SK-N-SH treated with all-trans-retinoic acid at 6 μM for 48 hours (cell line): ENCODE results near the gene SNU13.
"Not testable (repeated sequence)": the region's sequence is repeated elsewhere in the genome, so short reads cannot be mapped to it uniquely, and the experiment has no call there.

Experiments used
- ATAC-seq: fragments of 200-7000 bp; cut with Tn5 transposase; 3 replicates; pipeline ENCODE4 v1.9.1; 2020; ENCODE audit warnings: mild to moderate bottlenecking, moderate library complexity
- ARNTL ChIP-seq: fragments of 450-650 bp; formaldehyde crosslinking; IDR thresholded peaks from 2 replicates; pipeline ENCODE4 v1.5.0; 2020; ENCODE audit warnings: low read depth, mild to moderate bottlenecking, moderate library complexity, borderline replicate concordance
- BACH2 ChIP-seq: fragments of 250-450 bp; sonication (Bioruptor Pico); IDR thresholded peaks from 2 replicates; pipeline ENCODE4 v1.9.0; 2021; ENCODE audit warnings: mild to moderate bottlenecking, borderline replicate concordance
- CREB5 ChIP-seq: fragments of 250-450 bp; sonication (Bioruptor Pico); IDR thresholded peaks from 2 replicates; pipeline ENCODE4 v1.5.1; 2020; ENCODE audit warnings: low read depth, mild to moderate bottlenecking, moderate library complexity
- CSDC2 ChIP-seq: fragments of 250-450 bp; sonication (Bioruptor Pico); IDR thresholded peaks from 2 replicates; pipeline ENCODE4 v1.5.0; 2020; ENCODE audit warnings: mild to moderate bottlenecking, moderate library complexity
- CSRNP3 ChIP-seq: fragments of 250-450 bp; sonication (Bioruptor Pico); IDR thresholded peaks from 2 replicates; pipeline ENCODE4 v1.5.1; 2021; ENCODE audit warnings: mild to moderate bottlenecking, moderate library complexity
- ESRRG ChIP-seq: fragments of 250-450 bp; sonication (Bioruptor Pico); IDR thresholded peaks from 2 replicates; pipeline ENCODE4 v1.6.1; 2021; ENCODE audit warnings: mild to moderate bottlenecking
- ISL1 ChIP-seq: fragments of 250-450 bp; sonication (Bioruptor Pico); IDR thresholded peaks from 2 replicates; pipeline ENCODE4 v2.1.2; 2022; ENCODE audit warnings: mild to moderate bottlenecking, moderate library complexity
- OSR1 ChIP-seq: fragments of 250-450 bp; sonication (Bioruptor Pico); IDR thresholded peaks from 2 replicates; pipeline ENCODE4 v1.8.0; 2022; ENCODE audit warnings: moderate library complexity, mild to moderate bottlenecking, inconsistent platforms
- PATZ1 ChIP-seq: fragments of 250-450 bp; sonication (Bioruptor Pico); IDR thresholded peaks from 2 replicates; pipeline ENCODE4 v1.8.0; 2020; ENCODE audit warnings: mild to moderate bottlenecking, moderate library complexity, borderline replicate concordance
- POU6F1 ChIP-seq: fragments of 250-450 bp; sonication (Bioruptor Pico); IDR thresholded peaks from 2 replicates; pipeline ENCODE4 v1.8.0; 2021; ENCODE audit warnings: low read depth, mild to moderate bottlenecking, moderate library complexity, borderline replicate concordance
- PPARA ChIP-seq: fragments of 250-450 bp; sonication (Bioruptor Pico); IDR thresholded peaks from 2 replicates; pipeline ENCODE4 v1.5.0; 2020; ENCODE audit warnings: mild to moderate bottlenecking, borderline replicate concordance
- RARB ChIP-seq: fragments of 250-450 bp; sonication (Bioruptor Pico); IDR thresholded peaks from 2 replicates; pipeline ENCODE4 v1.8.0; 2021; ENCODE audit warnings: mild to moderate bottlenecking, moderate library complexity
- TCF4 ChIP-seq: fragments of 250-450 bp; sonication (Bioruptor Pico); IDR thresholded peaks from 2 replicates; pipeline ENCODE4 v1.8.0; 2021; ENCODE audit warnings: mild to moderate bottlenecking, moderate library complexity, borderline replicate concordance
- TOX ChIP-seq: fragments of 250-450 bp; sonication (Bioruptor Pico); IDR thresholded peaks from 2 replicates; pipeline ENCODE4 v1.8.0; 2021; ENCODE audit warnings: mild to moderate bottlenecking, moderate library complexity, borderline replicate concordance
- TSHZ2 ChIP-seq: fragments of 250-450 bp; sonication (Bioruptor Pico); IDR thresholded peaks from 2 replicates; pipeline ENCODE4 v1.5.0; 2020; ENCODE audit warnings: mild to moderate bottlenecking, moderate library complexity
- ZC3H10 ChIP-seq: fragments of 250-450 bp; sonication (Bioruptor Pico); IDR thresholded peaks from 2 replicates; pipeline ENCODE4 v1.5.1; 2021; ENCODE audit warnings: mild to moderate bottlenecking, moderate library complexity
- ZFP3 ChIP-seq: fragments of 250-450 bp; sonication (Bioruptor Pico); IDR thresholded peaks from 2 replicates; pipeline ENCODE4 v1.5.0; 2020; ENCODE audit warnings: mild to moderate bottlenecking, moderate library complexity
- ZFP30 ChIP-seq: fragments of 450-650 bp; formaldehyde crosslinking; IDR thresholded peaks from 2 replicates; pipeline ENCODE4 v1.5.0; 2022; ENCODE audit warnings: mild to moderate bottlenecking, moderate library complexity
- ZNF70 ChIP-seq: fragments of 450-650 bp; formaldehyde crosslinking; IDR thresholded peaks from 2 replicates; pipeline ENCODE4 v1.5.0; 2020; ENCODE audit warnings: mild to moderate bottlenecking, moderate library complexity
- ZNF8 ChIP-seq: fragments of 450-650 bp; formaldehyde crosslinking; IDR thresholded peaks from 2 replicates; pipeline ENCODE4 v1.5.0; 2020; ENCODE audit warnings: mild to moderate bottlenecking, moderate library complexity

The SNU13 gene

GRCh38 chr22:41690476-41690875 lies 1.8 kb upstream of the SNU13 start:
- no peak for TF ChIP-seq ZNF8 (CRISPR knock-in tag)
- TF ChIP-seq TOX = no peak
- TF ChIP-seq CSRNP3 (CRISPR knock-in tag) = no peak
- no peak for TF ChIP-seq ISL1 (CRISPR knock-in tag)
- no peak for TF ChIP-seq TCF4 (CRISPR knock-in tag)
- no peak for TF ChIP-seq OSR1
- no peak for TF ChIP-seq CSDC2
- no peak for TF ChIP-seq CREB5 (CRISPR knock-in tag)
- TF ChIP-seq ESRRG = no peak
- TF ChIP-seq BACH2 = no peak
- no peak for TF ChIP-seq RARB (CRISPR knock-in tag)

GRCh38 chr22:41687901-41688364 lies 734 bp downstream of the SNU13 start:
- peak; percentile 40 for ATAC-seq

More at GRCh38 chr22:41690476-41690875, 1.8 kb upstream of the SNU13 start:
- ATAC-seq = no peak

GRCh38 chr22:41686890-41687289 lies 1.8 kb downstream of the SNU13 start:
- ATAC-seq = not testable (repeated sequence)

More at GRCh38 chr22:41687901-41688364, 734 bp downstream of the SNU13 start:
- TF ChIP-seq RARB (CRISPR knock-in tag) (no peak), TSHZ2 (CRISPR knock-in tag) (no peak), OSR1 (no peak), ZFP3 (CRISPR knock-in tag) (no peak), CSRNP3 (CRISPR knock-in tag) (no peak), PPARA (CRISPR knock-in tag) (no peak), ZFP30 (CRISPR knock-in tag) (no peak), TCF4 (CRISPR knock-in tag) (no peak), ZC3H10 (CRISPR knock-in tag) (no peak), ZNF8 (CRISPR knock-in tag) (no peak), BACH2 (no peak), POU6F1 (CRISPR knock-in tag) (no peak), PATZ1 (CRISPR knock-in tag) (no peak), ARNTL (CRISPR knock-in tag) (no peak), ZNF70 (no peak), CSDC2 (no peak), ESRRG (no peak)
